K562 (cell line): ENCODE results near the gene PRKAR1A. TPM values are rescaled to one million over a fixed set of nuclear protein-coding genes. Genes with fewer than 3 reads are reported as not detected.

Source experiments
- AFF4 ChIP-seq: sonication (generic); formaldehyde crosslinking; IDR thresholded peaks from 2 replicates; pipeline ENCODE4 v1.8.0; 2023; ENCODE audit warnings: mild to moderate bottlenecking, missing genetic modification reagents
- CEBPG ChIP-seq, 3 experiments: fragments of 200-800 bp in 1 of 3; sonication (Bioruptor generic) in 1 of 3; sonication (generic) in 1 of 3; formaldehyde crosslinking in 1 of 3; IDR thresholded peaks in 2 of 3; conservative IDR thresholded peaks in 1 of 3; 2 replicates each; pipeline versions ENCODE4 v1.6.1 to v1.8.0; 2016 to 2022; ENCODE audit warnings: missing compliant biosample characterization in 2 of 3, missing genetic modification characterization in 2 of 3, mild to moderate bottlenecking in 1 of 3, missing genetic modification reagents in 1 of 3
- ETV1 ChIP-seq: fragments of 450-650 bp; conservative IDR thresholded peaks from 2 replicates; pipeline ENCODE4 v1.6.1; 2016; ENCODE audit warnings: missing genetic modification characterization, control low read depth, low read depth, missing compliant biosample characterization
- HMGN3 ChIP-seq: IDR thresholded peaks from 2 replicates; pipeline ENCODE4 v1.6.1; 2011; ENCODE audit warnings: borderline replicate concordance, low read depth, mild to moderate bottlenecking, mixed read lengths, low read length; ENCODE audit not compliant: insufficient read length; ENCODE audit errors: extremely low read depth
- KDM1A ChIP-seq, 2 experiments: fragments of 450-650 bp; IDR thresholded peaks; 2 replicates each; pipeline ENCODE4 v1.6.1; 2016; ENCODE audit warnings: mild to moderate bottlenecking in 2 of 2
- NBN ChIP-seq: fragments of 450-650 bp; IDR thresholded peaks from 2 replicates; pipeline ENCODE4 v1.6.1; 2016; ENCODE audit warnings: low read depth, mild to moderate bottlenecking
- SMARCA5 ChIP-seq: fragments of 450-650 bp; IDR thresholded peaks from 2 replicates; pipeline ENCODE4 v1.6.1; 2016
- polyA plus RNA-seq, 8 experiments: library from polyadenylated mRNA; depleted of rRNA in 4 of 8; stranded (reverse) in 5 of 8; unstranded in 3 of 8; fragments of >200 nt; fragmentation: Nextera tagmentation in 2 of 8; fragmentation: Illumina TruSeq in 1 of 8; extraction: Ambion mirVana in 2 of 8; extraction: Trizol in 1 of 8; gene quantifications; 2 replicates each; pipeline versions ENCODE4 v1.2.1 to v1.2.3, GENCODE V29; 2011 to 2014; ENCODE audit warnings: inconsistent platforms in 1 of 8, missing spikeins in 1 of 8
- total RNA-seq, 7 experiments: library from RNA; depleted of rRNA in 6 of 7; stranded (reverse); fragments of >200 nt in 6 of 7; fragmentation: Illumina TruSeq in 2 of 7; extraction: Trizol in 2 of 7; gene quantifications; 2 replicates each; pipeline versions ENCODE4 v1.2.1 to v1.2.3, GENCODE V29; 2011 to 2021; ENCODE audit warnings: low replicate concordance in 1 of 7
- TF ChIP-seq, protein P1 (sequence below): sonication (generic); formaldehyde crosslinking; IDR thresholded peaks from 2 replicates; pipeline ENCODE4 v1.8.0; 2022; ENCODE audit warnings: mild to moderate bottlenecking, missing genetic modification reagents

Gene PRKAR1A
- total and polyA plus RNA-seq, 9 of the 15 experiments (the other 6 are each of a cell fraction or from before 2014, with no cell fraction given), result 15.0 to 95.6 (median 67.5) TPM

GRCh38 chr17:68512960-68513474, 787 bp downstream of the PRKAR1A start (continued):
- TF ChIP-seq AFF4 (CRISPR knock-in tag), result 0 out of 2 replicates have a peak, but pooled peaks have one; percentile 37
- 0 out of 2 replicates have a peak, but pooled peaks have one; percentile 23 for TF ChIP-seq NBN
- no peak for TF ChIP-seq CEBPG (CRISPR knock-in tag; IDR thresholded peaks at IDR 0.05)
- TF ChIP-seq CEBPG (tag; conservative IDR thresholded peaks at IDR 0.05 in 1 of 2, IDR thresholded peaks at IDR 0.05 in 1 of 2), result no peak
- peak in 1 of 2 experiments; percentile 23; a peak in 1 of 4 replicates for TF ChIP-seq KDM1A (IDR thresholded peaks at IDR 0.05)
- TF ChIP-seq, protein P1, sequence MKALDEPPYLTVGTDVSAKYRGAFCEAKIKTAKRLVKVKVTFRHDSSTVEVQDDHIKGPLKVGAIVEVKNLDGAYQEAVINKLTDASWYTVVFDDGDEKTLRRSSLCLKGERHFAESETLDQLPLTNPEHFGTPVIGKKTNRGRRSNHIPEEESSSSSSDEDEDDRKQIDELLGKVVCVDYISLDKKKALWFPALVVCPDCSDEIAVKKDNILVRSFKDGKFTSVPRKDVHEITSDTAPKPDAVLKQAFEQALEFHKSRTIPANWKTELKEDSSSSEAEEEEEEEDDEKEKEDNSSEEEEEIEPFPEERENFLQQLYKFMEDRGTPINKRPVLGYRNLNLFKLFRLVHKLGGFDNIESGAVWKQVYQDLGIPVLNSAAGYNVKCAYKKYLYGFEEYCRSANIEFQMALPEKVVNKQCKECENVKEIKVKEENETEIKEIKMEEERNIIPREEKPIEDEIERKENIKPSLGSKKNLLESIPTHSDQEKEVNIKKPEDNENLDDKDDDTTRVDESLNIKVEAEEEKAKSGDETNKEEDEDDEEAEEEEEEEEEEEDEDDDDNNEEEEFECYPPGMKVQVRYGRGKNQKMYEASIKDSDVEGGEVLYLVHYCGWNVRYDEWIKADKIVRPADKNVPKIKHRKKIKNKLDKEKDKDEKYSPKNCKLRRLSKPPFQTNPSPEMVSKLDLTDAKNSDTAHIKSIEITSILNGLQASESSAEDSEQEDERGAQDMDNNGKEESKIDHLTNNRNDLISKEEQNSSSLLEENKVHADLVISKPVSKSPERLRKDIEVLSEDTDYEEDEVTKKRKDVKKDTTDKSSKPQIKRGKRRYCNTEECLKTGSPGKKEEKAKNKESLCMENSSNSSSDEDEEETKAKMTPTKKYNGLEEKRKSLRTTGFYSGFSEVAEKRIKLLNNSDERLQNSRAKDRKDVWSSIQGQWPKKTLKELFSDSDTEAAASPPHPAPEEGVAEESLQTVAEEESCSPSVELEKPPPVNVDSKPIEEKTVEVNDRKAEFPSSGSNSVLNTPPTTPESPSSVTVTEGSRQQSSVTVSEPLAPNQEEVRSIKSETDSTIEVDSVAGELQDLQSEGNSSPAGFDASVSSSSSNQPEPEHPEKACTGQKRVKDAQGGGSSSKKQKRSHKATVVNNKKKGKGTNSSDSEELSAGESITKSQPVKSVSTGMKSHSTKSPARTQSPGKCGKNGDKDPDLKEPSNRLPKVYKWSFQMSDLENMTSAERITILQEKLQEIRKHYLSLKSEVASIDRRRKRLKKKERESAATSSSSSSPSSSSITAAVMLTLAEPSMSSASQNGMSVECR (CRISPR knock-in tag), result peak; percentile 36
- TF ChIP-seq SMARCA5, result 0 out of 2 replicates have a peak, but pooled peaks have one; percentile 44
- TF ChIP-seq HMGN3, result no peak
- no peak for TF ChIP-seq ETV1
